ENCODE measurements around the gene KLK1.

Gene KLK1

DNA sequence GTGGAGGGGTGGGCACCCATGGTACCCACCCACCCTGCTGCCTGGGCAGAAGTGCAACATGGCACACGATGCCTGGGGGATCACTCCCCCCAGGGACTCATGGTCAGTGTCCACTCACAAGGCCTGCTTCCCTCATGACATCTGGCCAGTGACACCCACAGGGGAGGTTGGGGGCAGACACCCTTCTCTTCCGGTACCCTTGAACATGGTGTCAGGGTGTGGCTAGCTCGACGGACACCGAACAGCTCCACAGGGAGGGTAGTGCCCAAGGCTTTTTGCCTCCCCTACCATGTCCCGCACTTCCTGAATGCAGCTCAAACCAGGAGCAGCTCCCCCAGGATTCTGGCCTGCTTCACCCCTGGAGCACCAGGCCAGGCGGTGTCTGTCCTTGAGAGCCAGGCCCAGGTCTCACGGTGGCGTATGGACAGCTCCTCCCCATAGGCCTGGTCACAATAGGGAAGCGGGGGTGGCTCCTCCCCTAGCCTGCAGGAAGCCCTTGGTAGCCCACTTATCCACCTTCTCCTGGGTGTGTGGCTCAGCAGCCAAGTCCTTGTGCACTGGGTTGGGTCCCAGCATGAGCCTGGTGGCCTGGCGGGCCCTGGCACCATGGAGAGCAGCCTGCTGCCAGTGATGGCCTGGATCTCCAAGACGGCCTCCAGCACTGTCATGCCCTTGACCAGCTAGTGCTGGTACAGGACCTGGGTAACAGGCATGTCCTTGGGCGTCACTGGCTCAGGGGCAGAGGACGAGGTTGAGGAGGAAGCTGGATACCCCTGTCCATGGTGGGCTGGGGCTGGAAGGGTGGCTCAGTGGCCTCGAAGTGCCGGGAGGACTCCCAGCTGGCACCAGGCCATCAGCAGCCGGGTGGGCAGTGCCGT is 25.6 kb downstream of the KLK1 start:
- no peak for DNase-seq (ENCODE audit: low spot score)
- TF ChIP-seq, protein P1, sequence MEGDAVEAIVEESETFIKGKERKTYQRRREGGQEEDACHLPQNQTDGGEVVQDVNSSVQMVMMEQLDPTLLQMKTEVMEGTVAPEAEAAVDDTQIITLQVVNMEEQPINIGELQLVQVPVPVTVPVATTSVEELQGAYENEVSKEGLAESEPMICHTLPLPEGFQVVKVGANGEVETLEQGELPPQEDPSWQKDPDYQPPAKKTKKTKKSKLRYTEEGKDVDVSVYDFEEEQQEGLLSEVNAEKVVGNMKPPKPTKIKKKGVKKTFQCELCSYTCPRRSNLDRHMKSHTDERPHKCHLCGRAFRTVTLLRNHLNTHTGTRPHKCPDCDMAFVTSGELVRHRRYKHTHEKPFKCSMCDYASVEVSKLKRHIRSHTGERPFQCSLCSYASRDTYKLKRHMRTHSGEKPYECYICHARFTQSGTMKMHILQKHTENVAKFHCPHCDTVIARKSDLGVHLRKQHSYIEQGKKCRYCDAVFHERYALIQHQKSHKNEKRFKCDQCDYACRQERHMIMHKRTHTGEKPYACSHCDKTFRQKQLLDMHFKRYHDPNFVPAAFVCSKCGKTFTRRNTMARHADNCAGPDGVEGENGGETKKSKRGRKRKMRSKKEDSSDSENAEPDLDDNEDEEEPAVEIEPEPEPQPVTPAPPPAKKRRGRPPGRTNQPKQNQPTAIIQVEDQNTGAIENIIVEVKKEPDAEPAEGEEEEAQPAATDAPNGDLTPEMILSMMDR (IDR thresholded peaks at IDR 0.05; ENCODE audit: extremely low read depth, insufficient read depth, missing control alignments), result no peak
- in situ Hi-C loops (cut with MboI; ENCODE audit: low pct_unique_long_range_greater_than_20kb, low sequenced_read_pairs, unreplicated experiment), result loop anchor here (10.0 to 25.0 kb wide), 3 partner anchors 117 to 436 kb away; partner anchors contain the start of genes KLK4 and NAPSA

DNA sequence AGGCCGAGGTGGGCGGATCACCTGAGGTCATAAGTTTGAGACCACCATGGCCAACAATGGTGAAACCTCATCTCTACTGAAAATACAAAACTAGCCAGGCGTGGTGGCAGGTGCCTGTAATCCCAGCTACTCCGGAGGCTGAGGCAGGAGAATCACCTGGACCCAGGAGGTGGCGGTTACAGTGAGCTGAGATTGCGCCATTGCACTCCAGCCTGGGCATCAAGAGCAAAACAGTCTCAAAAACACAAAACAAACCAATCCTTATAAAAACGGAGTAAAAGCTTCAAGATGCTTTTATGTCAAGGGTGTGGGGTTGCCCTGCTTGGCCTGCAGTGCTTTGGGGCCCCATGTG is 26.2 kb downstream of the KLK1 start:
- in situ Hi-C loops (cut with MboI; ENCODE audit: low pct_unique_long_range_greater_than_20kb, low sequenced_read_pairs, unreplicated experiment), result loop anchor here (10.0 to 25.0 kb wide), 3 partner anchors 117 to 435 kb away; partner anchors contain the start of genes KLK4 and NAPSA
- TF ChIP-seq, protein P1 (IDR thresholded peaks at IDR 0.05; ENCODE audit: extremely low read depth, insufficient read depth, missing control alignments), result no peak
- no peak for DNase-seq (ENCODE audit: low spot score)

GRCh38 chr19:50796634-50797428 is 26.8 kb downstream of the KLK1 start:
- TF ChIP-seq, protein P1 (IDR thresholded peaks at IDR 0.05; ENCODE audit: extremely low read depth, insufficient read depth, missing control alignments), result no peak
- in situ Hi-C loops (cut with MboI; ENCODE audit: low pct_unique_long_range_greater_than_20kb, low sequenced_read_pairs, unreplicated experiment), result loop anchor here (10.0 to 25.0 kb wide), 3 partner anchors 118 to 435 kb away; partner anchors contain the start of genes KLK4 and NAPSA
- DNase-seq (ENCODE audit: low spot score), result no peak

GRCh38 chr19:50796128-50796633 is 27.4 kb downstream of the KLK1 start:
- in situ Hi-C loops (cut with MboI; ENCODE audit: low pct_unique_long_range_greater_than_20kb, low sequenced_read_pairs, unreplicated experiment), result loop anchor here (10.0 to 25.0 kb wide), 3 partner anchors 119 to 434 kb away; partner anchors contain the start of genes KLK4 and NAPSA
- TF ChIP-seq, protein P1 (IDR thresholded peaks at IDR 0.05; ENCODE audit: extremely low read depth, insufficient read depth, missing control alignments), result no peak
- no peak for DNase-seq (ENCODE audit: low spot score)

- TF ChIP-seq, protein P1 (IDR thresholded peaks at IDR 0.05; ENCODE audit: extremely low read depth, insufficient read depth, missing control alignments), result no peak
- no peak for DNase-seq (ENCODE audit: low spot score)
- in situ Hi-C loops (cut with MboI; ENCODE audit: low pct_unique_long_range_greater_than_20kb, low sequenced_read_pairs, unreplicated experiment), result loop anchor here (10.0 to 25.0 kb wide), 3 partner anchors 119 to 433 kb away; partner anchors contain the start of genes KLK4 and NAPSA
These were observed 27.9 kb downstream of the KLK1 start for GRCh38 chr19:50795664-50796073.
